NB4 (cell line): ENCODE data around the gene NCOA3.

Experiments used
- POLR2A ChIP-seq: IDR thresholded peaks from 2 replicates; pipeline ENCODE4 v1.6.1; 2011; ENCODE audit warnings: mild to moderate bottlenecking; ENCODE audit not compliant: insufficient read length; ENCODE audit errors: extremely low read depth
- TF ChIP-seq, protein P1 (sequence below): IDR thresholded peaks from one replicate; pipeline ENCODE4 v1.5.1; 2012; ENCODE audit warnings: low read depth, low read length

DNA sequence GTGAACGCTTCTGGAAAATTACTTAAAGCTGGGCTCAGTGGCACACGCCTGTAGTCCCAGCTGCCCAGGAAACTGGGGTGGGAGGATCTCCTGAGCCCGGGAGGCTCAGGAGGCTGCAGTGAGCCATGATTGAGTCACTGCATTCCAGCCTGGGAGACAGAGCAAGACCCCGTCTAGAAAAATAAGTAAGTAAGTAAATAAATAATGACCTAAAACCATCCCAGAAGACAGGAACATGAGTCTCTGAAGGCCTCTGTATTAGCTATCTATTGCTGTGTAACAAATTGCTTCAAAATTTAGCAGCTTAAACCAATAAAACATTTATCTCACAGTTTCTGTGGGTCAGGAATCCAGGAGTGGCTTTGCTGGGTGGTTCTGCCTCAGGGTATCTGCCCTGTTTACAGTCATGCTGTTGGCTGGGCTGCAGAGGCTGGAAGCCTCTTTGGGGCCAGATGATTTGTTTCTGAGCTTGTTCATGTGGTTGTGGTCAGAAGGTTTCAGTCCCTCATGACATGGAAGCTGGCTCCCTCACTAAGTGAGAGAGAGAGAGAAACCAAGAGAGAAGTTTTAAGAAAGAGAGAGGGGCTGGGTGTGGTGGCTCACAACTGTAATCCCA is 48.4 kb upstream of the NCOA3 start:
- TF ChIP-seq, protein P1, sequence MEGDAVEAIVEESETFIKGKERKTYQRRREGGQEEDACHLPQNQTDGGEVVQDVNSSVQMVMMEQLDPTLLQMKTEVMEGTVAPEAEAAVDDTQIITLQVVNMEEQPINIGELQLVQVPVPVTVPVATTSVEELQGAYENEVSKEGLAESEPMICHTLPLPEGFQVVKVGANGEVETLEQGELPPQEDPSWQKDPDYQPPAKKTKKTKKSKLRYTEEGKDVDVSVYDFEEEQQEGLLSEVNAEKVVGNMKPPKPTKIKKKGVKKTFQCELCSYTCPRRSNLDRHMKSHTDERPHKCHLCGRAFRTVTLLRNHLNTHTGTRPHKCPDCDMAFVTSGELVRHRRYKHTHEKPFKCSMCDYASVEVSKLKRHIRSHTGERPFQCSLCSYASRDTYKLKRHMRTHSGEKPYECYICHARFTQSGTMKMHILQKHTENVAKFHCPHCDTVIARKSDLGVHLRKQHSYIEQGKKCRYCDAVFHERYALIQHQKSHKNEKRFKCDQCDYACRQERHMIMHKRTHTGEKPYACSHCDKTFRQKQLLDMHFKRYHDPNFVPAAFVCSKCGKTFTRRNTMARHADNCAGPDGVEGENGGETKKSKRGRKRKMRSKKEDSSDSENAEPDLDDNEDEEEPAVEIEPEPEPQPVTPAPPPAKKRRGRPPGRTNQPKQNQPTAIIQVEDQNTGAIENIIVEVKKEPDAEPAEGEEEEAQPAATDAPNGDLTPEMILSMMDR, result no peak
- TF ChIP-seq POLR2A, result no peak
